Ramos (cell line): ENCODE measurements around the gene ZNF844.
"Not testable (repeated sequence)": the region's sequence is repeated elsewhere in the genome, so short reads cannot be mapped to it uniquely, and the experiment has no call there.

ENCODE experiments used
- in situ Hi-C: fragments of 300-500 bp; cut with MboI; formaldehyde crosslinking; loops from one replicate; pipeline ENCODE4 v1.14.3; 2022; ENCODE audit warnings: low sequenced_read_pairs; ENCODE audit not compliant: unreplicated experiment

ZNF844 gene

DNA sequence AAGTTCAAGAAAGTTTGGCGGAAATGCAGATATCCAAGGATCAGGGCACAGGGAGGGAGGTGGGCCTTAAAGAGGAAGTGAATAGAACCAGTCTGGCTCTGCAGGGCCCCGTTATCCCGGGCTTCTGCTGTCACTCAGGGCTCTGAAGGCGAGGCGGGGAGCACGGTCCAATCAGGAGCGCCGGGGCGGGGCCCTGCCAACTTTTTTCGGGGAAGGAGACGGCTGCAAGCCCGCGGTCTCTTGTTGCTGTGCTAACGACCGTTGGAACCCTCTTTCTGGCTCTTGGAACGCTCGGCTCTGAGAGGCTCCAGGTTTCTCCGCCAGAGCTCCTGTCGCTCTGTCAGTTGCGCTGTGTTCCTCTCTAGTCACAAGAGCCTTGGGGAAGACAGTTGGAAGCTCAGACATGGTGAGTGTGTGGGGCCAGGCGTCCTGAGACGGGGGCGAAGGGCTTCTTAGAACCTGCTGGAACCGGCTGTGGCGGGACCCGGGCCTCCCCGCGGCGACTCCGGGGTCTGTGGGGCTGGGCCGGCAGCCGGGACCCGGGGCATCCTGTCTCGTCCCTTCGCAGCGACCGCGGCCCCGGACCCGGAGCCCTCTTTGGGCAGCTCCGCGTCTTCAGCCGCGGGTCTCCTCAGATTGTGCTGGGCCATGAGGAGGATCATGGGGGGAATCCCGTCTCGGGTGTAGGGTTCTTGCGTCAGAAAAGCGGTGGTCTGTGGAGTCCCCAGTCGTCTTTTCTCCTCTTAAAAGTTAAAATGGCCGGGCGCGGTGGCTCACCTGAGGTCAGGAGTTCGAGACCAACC, 27.7 kb downstream of the ZNF844 start:
- in situ Hi-C loops: no loop called here

DNA sequence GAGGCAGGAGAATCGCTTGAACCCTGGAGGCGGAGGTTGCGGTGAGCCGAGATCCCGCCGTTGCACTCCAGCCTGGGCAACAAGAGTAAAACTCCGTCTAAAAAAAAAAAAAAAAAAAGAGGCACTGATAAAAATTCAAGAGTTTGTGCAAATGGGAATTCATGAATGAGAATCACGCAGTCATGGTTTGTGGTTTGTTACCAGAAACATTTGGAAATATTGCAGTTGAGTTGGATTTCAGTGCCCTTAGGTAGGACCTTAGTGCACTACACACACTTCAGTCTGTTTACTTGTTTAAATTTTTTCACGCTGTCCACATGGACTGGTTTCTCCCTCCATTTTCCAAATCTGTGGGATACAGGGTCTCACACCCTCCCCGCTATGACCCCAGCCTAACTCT, 28.4 kb downstream of the ZNF844 start:
- in situ Hi-C loops: no loop called here

DNA sequence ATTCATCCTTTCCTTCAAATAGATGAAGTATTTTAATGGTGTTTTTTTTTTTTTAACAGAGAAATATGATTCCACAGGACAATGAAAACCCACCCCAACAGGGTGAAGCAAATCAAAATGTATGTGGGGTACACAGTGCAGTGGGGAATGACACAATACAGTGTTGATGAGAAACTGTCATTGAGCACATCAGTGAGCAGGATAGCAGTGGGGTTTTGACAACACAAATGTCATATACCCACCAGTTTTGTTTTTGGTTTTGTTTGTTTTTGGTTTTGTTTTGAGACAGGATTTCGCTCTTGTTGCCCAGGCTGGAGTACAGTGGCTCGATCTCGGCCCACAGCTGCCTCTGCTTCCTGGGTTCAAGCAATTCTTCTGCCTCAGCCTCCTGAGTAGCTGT, 29.2 kb downstream of the ZNF844 start:
- in situ Hi-C loops: no loop called here

DNA sequence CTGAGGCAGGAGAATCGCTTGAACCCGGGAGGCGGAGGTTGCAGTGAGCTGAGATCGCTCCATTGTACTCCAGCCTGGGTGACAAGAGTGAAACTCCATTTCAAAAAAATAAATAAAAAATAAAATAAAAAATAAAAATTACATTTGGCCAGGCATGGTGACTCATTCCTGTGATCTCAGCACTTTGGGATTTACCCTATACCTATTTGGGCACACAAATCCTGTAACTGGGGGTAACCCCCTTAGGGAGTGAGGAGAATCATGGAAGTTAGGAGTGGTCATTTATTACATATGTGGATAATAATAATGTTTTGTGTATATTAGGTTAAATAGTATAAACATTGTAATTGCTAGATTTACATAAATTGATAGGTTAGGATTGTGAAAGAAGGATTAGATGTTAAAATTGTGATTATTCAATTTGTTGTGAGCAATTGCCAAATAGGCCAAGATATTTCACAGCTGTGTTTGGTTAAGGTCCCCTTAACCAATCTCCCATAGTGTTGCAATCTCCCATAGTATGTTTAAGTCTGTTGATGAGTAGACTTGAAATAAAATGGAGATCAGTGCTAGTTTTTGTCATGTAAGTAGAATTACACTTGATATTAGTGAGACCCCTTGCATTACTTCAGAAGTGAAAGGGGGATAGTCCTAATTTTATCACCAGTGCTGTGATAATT, 30.7 kb downstream of the ZNF844 start:
- in situ Hi-C loops: no loop called here

DNA sequence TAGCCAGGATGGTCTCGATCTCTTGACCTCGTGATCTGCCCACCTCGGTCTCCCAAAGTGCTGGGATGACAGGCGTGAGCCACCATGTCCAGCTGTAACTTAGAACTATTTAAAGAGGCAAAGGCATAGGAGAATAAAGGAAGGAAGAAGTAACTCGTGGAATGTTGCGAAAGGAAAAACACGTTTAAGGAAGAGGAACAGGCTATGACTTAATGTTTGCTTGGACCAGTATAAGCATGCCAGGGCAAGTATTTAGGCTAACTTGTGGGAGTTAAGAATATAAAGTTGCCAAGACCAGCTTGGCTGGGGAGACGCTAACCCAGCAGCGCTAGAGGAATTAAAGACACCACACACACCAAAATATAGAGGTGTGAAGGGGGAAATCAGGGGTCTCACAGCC, 33.5 kb downstream of the ZNF844 start:
- in situ Hi-C loops: no loop called here

DNA sequence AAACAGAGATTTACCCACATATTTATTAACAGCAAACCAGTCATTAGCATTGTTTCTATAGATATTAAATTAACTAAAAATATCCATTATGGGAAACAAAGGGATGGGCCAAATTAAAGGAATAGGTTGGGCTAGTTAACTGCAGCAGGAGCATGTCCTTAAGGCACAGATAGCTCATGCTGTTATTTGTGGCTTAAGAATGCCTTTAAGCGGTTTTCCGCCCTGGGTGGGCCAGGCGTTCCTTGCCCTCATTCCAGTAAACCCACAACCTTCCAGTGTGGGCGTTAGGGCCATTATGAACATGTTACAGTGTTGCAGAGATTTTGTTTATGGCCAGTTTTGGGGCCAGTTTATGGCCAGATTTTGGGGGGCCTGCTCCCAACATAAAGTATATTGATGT, 39.4 kb downstream of the ZNF844 start:
- in situ Hi-C loops: not testable (repeated sequence)

DNA sequence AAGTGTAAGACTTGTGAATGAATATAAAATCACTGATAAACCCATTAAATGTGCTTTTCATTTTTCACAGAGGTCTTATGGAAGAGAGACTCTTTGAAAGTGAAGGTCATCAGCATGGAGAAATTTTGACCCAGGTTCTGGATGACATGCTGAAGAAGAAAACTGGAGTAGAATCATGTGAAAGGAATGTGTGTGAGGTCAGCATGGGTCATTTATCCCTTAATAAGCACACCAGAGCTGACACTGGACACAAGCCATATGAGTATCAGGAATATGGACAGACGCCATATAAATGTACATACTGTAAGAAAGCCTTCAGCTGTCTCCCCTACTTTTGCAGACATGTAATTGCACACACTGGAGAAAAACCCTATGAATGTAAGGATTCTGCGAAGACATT, 46.6 kb downstream of the ZNF844 start:
- in situ Hi-C loops: no loop called here

DNA sequence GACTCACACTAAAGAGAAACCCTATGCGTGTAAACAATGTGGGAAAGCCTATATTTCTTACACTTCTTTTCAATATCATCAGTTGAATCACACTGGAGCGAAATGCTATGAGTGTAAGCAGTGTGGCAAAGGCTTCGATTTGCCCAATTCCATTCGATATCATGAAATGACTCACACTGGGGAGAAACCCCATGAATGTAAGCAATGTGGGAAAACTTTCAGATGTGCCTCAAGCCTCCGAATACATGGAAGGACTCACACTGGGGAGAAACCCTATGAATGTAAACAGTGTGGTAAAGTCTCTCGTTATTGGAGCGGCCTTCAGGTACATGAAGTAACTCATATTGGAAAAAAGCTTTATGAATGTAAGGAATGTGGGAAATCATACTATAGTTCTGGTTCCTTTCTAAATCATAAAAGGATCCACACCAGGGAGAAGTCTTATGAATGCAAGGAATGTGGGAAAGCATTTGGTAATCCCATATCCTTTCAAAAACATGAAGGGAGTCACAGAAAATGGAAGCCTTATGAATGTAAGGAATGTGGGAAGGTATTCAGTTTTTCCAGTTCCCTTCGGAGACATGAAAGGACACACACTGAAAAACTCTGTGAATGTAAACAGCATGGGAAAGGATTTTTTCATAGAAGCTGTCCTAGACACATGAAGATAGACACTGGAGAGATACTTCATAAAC, 47.6 kb downstream of the ZNF844 start:
- in situ Hi-C loops: no loop called here

DNA sequence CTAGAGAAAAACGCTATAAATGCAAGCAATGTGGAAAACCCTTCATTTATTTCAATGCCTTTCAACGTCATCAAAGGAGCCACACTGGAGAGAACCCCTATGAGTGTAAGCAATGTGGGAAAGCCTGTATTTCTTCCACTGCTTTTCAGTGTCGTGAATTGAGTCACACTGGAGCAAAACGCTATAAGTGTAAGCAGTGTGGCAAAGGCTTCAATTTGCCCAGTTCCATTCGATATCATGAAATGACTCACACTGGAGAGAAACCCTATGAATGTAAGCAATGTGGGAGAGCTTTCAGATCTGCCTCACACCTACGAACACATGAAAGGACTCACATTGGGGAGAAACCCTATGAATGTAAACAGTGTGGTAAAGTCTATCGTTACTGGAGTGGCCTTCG, 48.2 kb downstream of the ZNF844 start:
- in situ Hi-C loops: no loop called here

DNA sequence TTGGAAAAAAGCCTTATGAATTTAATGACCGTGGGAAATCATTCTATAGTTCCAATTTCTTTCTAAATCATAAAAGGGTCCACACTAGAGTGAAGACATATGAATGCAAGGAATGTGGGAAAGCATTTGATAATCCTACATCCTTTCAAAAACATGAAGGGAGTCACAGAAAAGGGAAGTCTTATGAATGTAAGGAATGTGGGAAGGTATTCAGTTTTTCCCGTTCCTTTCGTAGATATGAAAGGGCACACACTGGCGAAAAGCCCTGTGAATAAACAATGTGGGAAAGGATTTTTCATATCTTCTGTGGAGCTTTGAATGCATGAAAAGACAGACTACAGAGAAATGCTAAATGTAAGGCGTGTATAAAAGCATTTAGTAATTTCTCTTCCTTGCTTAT, 48.6 kb downstream of the ZNF844 start:
- in situ Hi-C loops: no loop called here

DNA sequence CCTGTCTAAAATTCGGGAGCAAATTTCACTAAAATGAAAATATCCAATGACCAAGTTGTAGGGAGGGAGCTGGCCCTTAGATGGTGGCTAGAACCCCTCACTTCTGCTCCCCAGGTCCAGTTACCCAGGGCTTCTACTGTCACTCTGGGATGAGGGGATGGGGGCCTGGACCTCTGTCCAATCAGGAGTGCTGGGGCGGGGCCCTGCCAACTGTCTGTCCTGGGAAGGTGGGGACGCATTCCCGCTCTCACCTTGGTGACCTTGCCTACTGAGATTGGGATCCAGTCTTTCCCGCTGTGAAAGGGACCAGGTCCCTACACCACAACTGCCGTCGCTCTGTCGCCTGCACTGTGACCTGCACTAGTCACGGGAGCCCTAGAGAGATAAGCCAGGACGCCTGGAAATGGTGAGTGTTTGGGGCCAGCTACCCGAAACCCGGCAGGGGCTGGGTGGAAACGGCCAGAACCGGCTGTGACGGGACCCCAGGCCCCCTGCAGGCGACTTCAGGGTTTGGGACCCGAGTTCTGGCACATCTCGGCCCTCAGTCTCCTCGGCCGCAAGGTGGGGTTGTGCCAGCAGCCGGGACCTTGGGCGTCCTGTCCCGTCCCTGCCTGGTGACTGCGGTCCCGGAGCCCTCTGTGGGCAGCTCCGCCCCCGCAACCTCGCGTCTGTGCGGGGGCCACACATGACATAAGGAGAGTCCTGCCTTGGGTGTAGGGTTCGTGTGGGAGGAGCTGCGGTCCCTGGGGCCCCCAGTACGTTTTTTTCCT, 52.9 kb downstream of the ZNF844 start:
- in situ Hi-C loops: no loop called here

DNA sequence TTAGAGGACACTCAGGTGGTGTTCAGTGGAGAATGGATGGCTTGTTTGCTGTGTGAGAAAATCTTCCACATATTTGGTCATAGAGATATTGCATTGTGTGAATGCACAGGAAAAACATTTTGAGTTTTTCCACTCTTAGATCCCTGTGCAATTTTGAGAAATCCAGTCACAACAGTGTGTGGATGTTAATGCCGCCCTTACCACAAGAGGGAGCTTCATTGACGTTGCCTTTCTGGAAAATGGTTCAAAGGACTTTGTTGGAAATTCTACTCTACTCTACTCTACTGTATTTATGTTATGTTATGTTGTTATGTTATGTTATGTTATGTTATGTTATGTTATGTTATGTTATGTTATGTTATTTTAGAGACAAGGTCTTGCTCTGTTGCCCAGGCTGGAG, 62.2 kb downstream of the ZNF844 start:
- in situ Hi-C loops: no loop called here
